Measurements from ENCODE around the gene CISH. TPM values are rescaled to one million over a fixed set of nuclear protein-coding genes. Genes with fewer than 3 reads are reported as not detected.

CISH gene
- total and polyA plus RNA-seq, 10 of the 15 experiments (the other 5 are each of a cell fraction or from before 2014, with no cell fraction given), result 0.21 to 4.4 (median 1.8) TPM

GRCh38 chr3:50568947-50569749, 42.4 kb downstream of the CISH start, which contains the start of gene HEMK1 (continued):
- no peak for TF ChIP-seq HSF1 (IDR thresholded peaks at IDR 0.05; ENCODE audit: low read depth, low read length)
- TF ChIP-seq CBX5 (IDR thresholded peaks at IDR 0.05; ENCODE audit: low read depth), result 0 out of 2 replicates have a peak, but pooled peaks have one; percentile 34
- no peak for TF ChIP-seq SKIL (IDR thresholded peaks at IDR 0.05; ENCODE audit: low read depth, poor library complexity, severe bottlenecking)
- TF ChIP-seq TCF7 (IDR thresholded peaks at IDR 0.05; ENCODE audit: borderline replicate concordance), result no peak
- 0 out of 2 replicates have a peak, but pooled peaks have one; percentile 76 for TF ChIP-seq MXI1 (IDR thresholded peaks at IDR 0.05; ENCODE audit: low read depth, low read length)
- no peak for TF ChIP-seq USF2 (IDR thresholded peaks at IDR 0.05; ENCODE audit: borderline replicate concordance, low read depth, low read length)
- peak; percentile 76 for TF ChIP-seq EED (IDR thresholded peaks at IDR 0.05; ENCODE audit: low read depth)
- no peak for TF ChIP-seq CHD4 (IDR thresholded peaks at IDR 0.05)
- TF ChIP-seq POU2F2 (IDR thresholded peaks at IDR 0.05; ENCODE audit: borderline replicate concordance, low read depth, low read length), result 0 out of 3 replicates have a peak, but pooled peaks have one; percentile 38
- TF ChIP-seq CUX1 (IDR thresholded peaks at IDR 0.05; ENCODE audit: insufficient replicate concordance, low read depth, low read length), result no peak
- no peak for TF ChIP-seq ATF2 (IDR thresholded peaks at IDR 0.05; ENCODE audit: low read length)
- TF ChIP-seq MYB (IDR thresholded peaks at IDR 0.05; ENCODE audit: borderline replicate concordance, low read depth, low read length), result no peak
- no peak for TF ChIP-seq NR2C2 (IDR thresholded peaks at IDR 0.05; ENCODE audit: borderline replicate concordance, control insufficient read depth, insufficient read length, low read depth)
- no peak for TF ChIP-seq EZH2 (IDR thresholded peaks at IDR 0.05; ENCODE audit: borderline replicate concordance, control insufficient read depth, low read depth, low read length)
- peak; percentile 95 for TF ChIP-seq PML (IDR thresholded peaks at IDR 0.05; ENCODE audit: low read length)
- peak; percentile 19; the same call in 1 of the 2 replicates for TF ChIP-seq RFX5 (IDR thresholded peaks at IDR 0.05; ENCODE audit: low read depth, low read length)
- TF ChIP-seq SMC3 (IDR thresholded peaks at IDR 0.05; ENCODE audit: borderline replicate concordance, low read length), result no peak
- TF ChIP-seq PAX8 (IDR thresholded peaks at IDR 0.05), result no peak

Data from GM12878 (cell line).